Lower lobe of right lung (tissue), 2 donors: ENCODE measurements around the gene MGA. TPM values are rescaled to one million over a fixed set of nuclear protein-coding genes. Genes with fewer than 3 reads are reported as not detected.

Experiments
- ATAC-seq, 2 donors: fragments of 200-7000 bp; cut with Tn5 transposase; one replicate each; pipeline ENCODE4 v1.9.1; 2020 to 2022; ENCODE audit warnings: mild to moderate bottlenecking in 2 of 2, moderate library complexity in 2 of 2
- DNase-seq: peaks from one replicate; pipeline ENCODE4 v3.0.0-alpha.2; 2020
- H3K27ac ChIP-seq: fragments of 200-600 bp; one replicate; pipeline ENCODE4 v1.8.0; 2022
- H3K27me3 ChIP-seq: fragments of 200-600 bp; one replicate; pipeline ENCODE4 v1.8.0; 2022; ENCODE audit warnings: low read depth
- H3K36me3 ChIP-seq: fragments of 200-600 bp; one replicate; pipeline ENCODE4 v1.8.0; 2022; ENCODE audit warnings: mild to moderate bottlenecking
- H3K4me1 ChIP-seq: fragments of 200-600 bp; one replicate; pipeline ENCODE4 v1.8.0; 2022
- H3K4me3 ChIP-seq: fragments of 200-600 bp; one replicate; pipeline ENCODE4 v1.8.0; 2022; ENCODE audit warnings: mild to moderate bottlenecking
- H3K9me3 ChIP-seq: fragments of 200-600 bp; one replicate; pipeline ENCODE4 v1.8.0; 2022
- CTCF ChIP-seq: fragments of 200-600 bp; IDR thresholded peaks from one replicate; pipeline ENCODE4 v1.8.0; 2022; ENCODE audit warnings: antibody characterized with exemption, mild to moderate bottlenecking
- intact Hi-C: fragments of 100-400 bp; cut with DNase I; formaldehyde crosslinking; loops from one replicate; pipeline ENCODE4 v1.11.0; 2022
- total RNA-seq: library from RNA; stranded (reverse); fragmentation: NEBNext Ultra II Directional; extraction: Animal tissue kit (Norgen Biotek cat#: 25700); gene quantifications from one replicate; pipeline ENCODE4 v1.2.1, GENCODE V29; 2021
- donor health status: DM: no; HTN: yes; CAD: no; lungs with severe emphysema.

The MGA gene
- total RNA-seq, 1 donor from 2014 or later: 38.7 TPM

GRCh38 chr15:41650806-41651205 is 9.4 kb upstream of the MGA start:
- DNase-seq (no peak), ATAC-seq (no peak)
- no peaks in the 10 kb centered on the region for H3K36me3 ChIP-seq
- H3K4me3 ChIP-seq: no peak overlapping the region
- no peaks in the 10 kb centered on the region for H3K27me3 ChIP-seq
- H3K4me1 ChIP-seq: peaks cover 5% of the 10 kb centered on the region
- H3K27ac ChIP-seq: no peak overlapping the region
- intact Hi-C loops: no loop called here
- no peak for TF ChIP-seq CTCF
- no peaks in the 10 kb centered on the region for H3K9me3 ChIP-seq

GRCh38 chr15:41651373-41651772 is 8.8 kb upstream of the MGA start:
- DNase-seq (no peak), ATAC-seq (no peak)
- Histone ChIP-seq H3K9me3 (no peaks in the 10 kb centered on the region), H3K4me3 (no peak overlapping the region), H3K36me3 (no peaks in the 10 kb centered on the region), H3K27me3 (no peaks in the 10 kb centered on the region), H3K27ac (no peak overlapping the region), H3K4me1 (peaks cover 5% of the 10 kb centered on the region)
- intact Hi-C loops: no loop called here
- TF ChIP-seq CTCF: no peak

GRCh38 chr15:41653760-41654159 is 6.4 kb upstream of the MGA start:
- no peak overlapping the region for H3K27ac ChIP-seq
- ATAC-seq (no peak), DNase-seq (no peak)
- H3K36me3 ChIP-seq: no peaks in the 10 kb centered on the region
- TF ChIP-seq CTCF: no peak
- H3K9me3 ChIP-seq: no peaks in the 10 kb centered on the region
- H3K4me3 ChIP-seq: no peak overlapping the region
- intact Hi-C loops: no loop called here
- H3K27me3 ChIP-seq: no peaks in the 10 kb centered on the region
- no peaks in the 10 kb centered on the region for H3K4me1 ChIP-seq

- Histone ChIP-seq H3K9me3 (no peaks in the 10 kb centered on the region), H3K27ac (no peak overlapping the region), H3K4me3 (no peak overlapping the region), H3K4me1 (peaks cover 15% of the 10 kb centered on the region), H3K27me3 (no peaks in the 10 kb centered on the region), H3K36me3 (no peaks in the 10 kb centered on the region)
- intact Hi-C loops: no loop called here
- no peak for DNase-seq
- TF ChIP-seq CTCF: no peak
- no peak for ATAC-seq
Measured at GRCh38 chr15:41655716-41656115, 4.5 kb upstream of the MGA start.

- no peaks in the 10 kb centered on the region for H3K9me3 ChIP-seq
- no peak for ATAC-seq
Measured at GRCh38 chr15:41656188-41656587, 4.0 kb upstream of the MGA start.

More at GRCh38 chr15:41656188-41656587, 4.0 kb upstream of the MGA start:
- TF ChIP-seq CTCF: no peak
- H3K36me3 ChIP-seq: no peaks in the 10 kb centered on the region
- no peak overlapping the region for H3K4me3 ChIP-seq
- no peak overlapping the region for H3K27ac ChIP-seq
- DNase-seq: no peak
- H3K4me1 ChIP-seq: peaks cover 20% of the 10 kb centered on the region
- intact Hi-C loops: no loop called here
- no peaks in the 10 kb centered on the region for H3K27me3 ChIP-seq
